Chondrocyte (in vitro differentiated cells): ENCODE results near the gene MEF2D. TPM values are rescaled to one million over a fixed set of nuclear protein-coding genes. Genes with fewer than 3 reads are reported as not detected.

ENCODE experiments used
- DNase-seq: peaks from one replicate; pipeline ENCODE4 v3.0.0; 2021; ENCODE audit warnings: mixed read lengths, low spot score
- H3K27ac Mint-ChIP-seq: one replicate; pipeline ENCODE4 v1.8.0; 2021; ENCODE audit warnings: mild to moderate bottlenecking, moderate library complexity, mixed read lengths; ENCODE audit not compliant: unreplicated experiment
- H3K27me3 Mint-ChIP-seq: 2 replicates; pipeline ENCODE4 v1.8.0; 2021; ENCODE audit warnings: low read depth, mixed read lengths
- H3K36me3 Mint-ChIP-seq: 2 replicates; pipeline ENCODE4 v1.8.0; 2021; ENCODE audit warnings: low read depth, mixed read lengths
- H3K4me1 Mint-ChIP-seq: 2 replicates; pipeline ENCODE4 v1.8.0; 2021; ENCODE audit warnings: low read depth, mild to moderate bottlenecking, mixed read lengths
- H3K4me3 Mint-ChIP-seq: one replicate; pipeline ENCODE4 v1.8.0; 2021; ENCODE audit warnings: mild to moderate bottlenecking, moderate library complexity, mixed read lengths; ENCODE audit not compliant: unreplicated experiment
- H3K9me3 Mint-ChIP-seq: 2 replicates; pipeline ENCODE4 v1.8.0; 2021; ENCODE audit warnings: low read depth, mixed read lengths
- total RNA-seq: library from RNA; stranded (reverse); gene quantifications from 3 replicates; pipeline ENCODE4 v1.2.1, GENCODE V29; 2021
- TF ChIP-seq, protein P1 (sequence below): fragments of 200-600 bp; sonication (generic); IDR thresholded peaks from 2 replicates; pipeline ENCODE4 v1.5.0; 2021; ENCODE audit warnings: antibody characterized with exemption, mild to moderate bottlenecking, moderate library complexity

Gene MEF2D
- total RNA-seq, 1 donor from 2014 or later: 62.0 TPM

DNA sequence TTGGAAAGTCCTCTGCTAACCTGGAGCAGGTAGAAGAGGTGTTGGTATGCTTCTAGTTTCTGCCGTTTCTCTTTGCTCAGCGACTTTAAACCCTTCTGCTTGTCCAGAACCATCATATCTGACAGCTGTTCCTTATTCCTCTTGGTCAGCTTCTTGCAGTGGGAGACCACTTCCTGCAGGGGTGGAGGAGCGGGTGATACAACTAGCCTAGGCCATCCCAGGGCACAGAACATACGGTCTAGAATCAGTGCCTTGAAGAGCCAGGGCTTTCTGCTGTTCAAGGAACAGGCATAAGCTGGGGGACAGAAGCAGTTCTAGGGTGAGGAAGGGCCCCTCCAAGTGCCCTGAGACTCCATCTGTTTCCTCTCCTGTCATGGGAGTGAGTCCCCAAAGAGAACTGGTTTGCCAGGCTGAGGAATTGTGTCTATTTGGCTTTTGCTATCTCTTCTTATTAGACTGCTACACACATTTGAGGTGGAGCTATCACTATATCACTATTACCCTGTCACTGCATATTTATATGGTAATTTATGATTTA is 39.3 kb upstream of the MEF2D start:
- Mint-ChIP-seq H3K27me3 (no peaks in the 10 kb centered on the region), H3K4me1 (no peaks in the 10 kb centered on the region), H3K9me3 (no peaks in the 10 kb centered on the region), H3K36me3 (peaks cover 6% of the 10 kb centered on the region), H3K27ac (no peak overlapping the region), H3K4me3 (no peak overlapping the region)
- TF ChIP-seq, protein P1, sequence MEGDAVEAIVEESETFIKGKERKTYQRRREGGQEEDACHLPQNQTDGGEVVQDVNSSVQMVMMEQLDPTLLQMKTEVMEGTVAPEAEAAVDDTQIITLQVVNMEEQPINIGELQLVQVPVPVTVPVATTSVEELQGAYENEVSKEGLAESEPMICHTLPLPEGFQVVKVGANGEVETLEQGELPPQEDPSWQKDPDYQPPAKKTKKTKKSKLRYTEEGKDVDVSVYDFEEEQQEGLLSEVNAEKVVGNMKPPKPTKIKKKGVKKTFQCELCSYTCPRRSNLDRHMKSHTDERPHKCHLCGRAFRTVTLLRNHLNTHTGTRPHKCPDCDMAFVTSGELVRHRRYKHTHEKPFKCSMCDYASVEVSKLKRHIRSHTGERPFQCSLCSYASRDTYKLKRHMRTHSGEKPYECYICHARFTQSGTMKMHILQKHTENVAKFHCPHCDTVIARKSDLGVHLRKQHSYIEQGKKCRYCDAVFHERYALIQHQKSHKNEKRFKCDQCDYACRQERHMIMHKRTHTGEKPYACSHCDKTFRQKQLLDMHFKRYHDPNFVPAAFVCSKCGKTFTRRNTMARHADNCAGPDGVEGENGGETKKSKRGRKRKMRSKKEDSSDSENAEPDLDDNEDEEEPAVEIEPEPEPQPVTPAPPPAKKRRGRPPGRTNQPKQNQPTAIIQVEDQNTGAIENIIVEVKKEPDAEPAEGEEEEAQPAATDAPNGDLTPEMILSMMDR: no peak
- DNase-seq: no peak

DNA sequence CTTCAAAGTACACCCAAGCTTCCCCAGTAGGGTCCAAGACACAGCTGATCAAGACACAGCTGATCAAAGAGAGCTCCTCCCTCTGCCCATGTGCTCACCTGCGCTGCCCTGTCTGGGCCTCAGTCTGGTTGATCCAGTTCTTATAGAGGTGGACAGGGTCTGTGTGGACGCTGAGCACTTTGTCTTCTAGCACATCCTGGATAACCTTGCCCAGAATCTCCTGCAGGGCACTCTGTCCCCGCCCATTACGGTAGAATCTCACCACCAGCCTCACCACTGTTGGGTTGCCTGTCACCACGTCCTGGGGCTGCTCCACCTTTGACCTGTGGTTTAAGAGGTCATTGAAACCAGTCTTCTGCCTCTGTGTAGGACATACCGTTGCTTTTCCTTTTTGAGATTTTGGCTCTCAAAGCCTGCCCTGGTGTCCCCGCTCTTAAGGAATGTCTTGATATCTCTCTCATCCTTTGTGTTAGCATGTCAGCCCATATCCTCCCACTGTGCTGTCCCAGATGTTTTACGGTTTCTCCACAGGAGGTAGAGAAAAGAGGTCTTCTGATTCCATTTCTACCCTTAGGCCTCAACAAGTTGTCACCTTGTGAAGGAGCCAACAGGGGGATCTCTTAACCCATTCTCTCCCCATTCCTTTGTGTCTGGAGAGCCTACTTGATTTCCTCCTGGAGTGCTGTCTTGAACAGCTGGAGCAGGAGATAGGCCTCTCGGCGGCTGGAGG is 38.3 kb upstream of the MEF2D start:
- H3K27me3 Mint-ChIP-seq: no peaks in the 10 kb centered on the region
- TF ChIP-seq, protein P1: no peak
- H3K4me1 Mint-ChIP-seq: no peaks in the 10 kb centered on the region
- no peaks in the 10 kb centered on the region for H3K9me3 Mint-ChIP-seq
- peak; percentile 41 for DNase-seq
- no peak overlapping the region for H3K27ac Mint-ChIP-seq
- peaks cover 6% of the 10 kb centered on the region for H3K36me3 Mint-ChIP-seq
- no peak overlapping the region for H3K4me3 Mint-ChIP-seq

DNA sequence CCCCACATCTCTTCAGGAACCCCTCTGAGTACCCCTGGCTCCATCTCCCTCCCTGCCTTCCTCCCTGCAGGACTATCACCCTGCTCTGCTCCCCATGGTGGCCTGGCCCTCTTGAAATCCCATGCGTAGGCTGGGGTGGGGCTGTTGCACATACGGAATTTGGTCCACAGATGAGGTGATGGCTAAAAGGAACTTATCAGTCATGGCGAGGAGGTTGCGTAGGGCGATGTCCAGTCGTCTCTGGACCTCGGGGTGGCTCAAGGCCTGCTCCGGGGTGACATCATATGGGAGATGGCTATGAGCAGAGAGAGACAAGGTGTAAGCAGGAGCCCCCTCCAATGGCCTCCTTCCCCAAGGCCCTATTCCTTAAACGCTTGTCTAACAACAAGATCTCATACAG is 36.5 kb upstream of the MEF2D start:
- H3K4me1 Mint-ChIP-seq: no peaks in the 10 kb centered on the region
- no peak overlapping the region for H3K4me3 Mint-ChIP-seq
- no peak overlapping the region for H3K27ac Mint-ChIP-seq
- TF ChIP-seq, protein P1: no peak
- no peaks in the 10 kb centered on the region for H3K27me3 Mint-ChIP-seq
- DNase-seq: no peak
- no peaks in the 10 kb centered on the region for H3K9me3 Mint-ChIP-seq
- peaks cover 5% of the 10 kb centered on the region for H3K36me3 Mint-ChIP-seq

DNA sequence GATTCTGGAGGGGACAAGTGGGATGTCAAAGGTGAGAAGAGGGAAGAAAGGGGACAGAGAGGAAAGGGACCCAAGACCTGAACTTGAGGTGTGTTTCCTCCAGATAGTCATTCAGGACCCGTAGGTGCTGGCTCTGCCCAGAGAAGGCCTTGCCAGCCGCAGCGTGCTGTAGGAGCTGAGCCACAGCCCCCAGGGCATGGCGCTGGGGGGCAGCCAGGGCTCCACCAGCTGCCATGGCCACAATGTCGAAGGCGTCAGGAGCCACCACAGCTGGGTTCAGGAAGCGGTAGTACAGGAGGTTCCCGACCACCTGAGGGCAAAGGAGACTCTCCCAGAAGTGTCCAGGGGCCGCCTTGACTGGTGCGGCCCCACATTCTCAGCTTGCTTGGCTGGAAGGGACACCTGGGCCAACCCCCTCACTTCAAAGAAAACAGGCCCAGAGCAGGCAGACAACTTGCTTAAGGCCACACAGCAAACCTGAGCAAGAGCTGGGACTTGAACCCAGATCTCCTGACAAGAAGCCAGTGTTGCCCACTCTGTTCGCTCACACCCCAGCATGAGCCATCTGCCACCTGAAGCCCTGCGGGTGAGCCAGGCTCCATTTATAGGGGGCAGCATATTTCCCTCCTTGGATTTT is 34.0 kb upstream of the MEF2D start:
- no peaks in the 10 kb centered on the region for H3K4me1 Mint-ChIP-seq
- peak; percentile 67 for DNase-seq

DNA sequence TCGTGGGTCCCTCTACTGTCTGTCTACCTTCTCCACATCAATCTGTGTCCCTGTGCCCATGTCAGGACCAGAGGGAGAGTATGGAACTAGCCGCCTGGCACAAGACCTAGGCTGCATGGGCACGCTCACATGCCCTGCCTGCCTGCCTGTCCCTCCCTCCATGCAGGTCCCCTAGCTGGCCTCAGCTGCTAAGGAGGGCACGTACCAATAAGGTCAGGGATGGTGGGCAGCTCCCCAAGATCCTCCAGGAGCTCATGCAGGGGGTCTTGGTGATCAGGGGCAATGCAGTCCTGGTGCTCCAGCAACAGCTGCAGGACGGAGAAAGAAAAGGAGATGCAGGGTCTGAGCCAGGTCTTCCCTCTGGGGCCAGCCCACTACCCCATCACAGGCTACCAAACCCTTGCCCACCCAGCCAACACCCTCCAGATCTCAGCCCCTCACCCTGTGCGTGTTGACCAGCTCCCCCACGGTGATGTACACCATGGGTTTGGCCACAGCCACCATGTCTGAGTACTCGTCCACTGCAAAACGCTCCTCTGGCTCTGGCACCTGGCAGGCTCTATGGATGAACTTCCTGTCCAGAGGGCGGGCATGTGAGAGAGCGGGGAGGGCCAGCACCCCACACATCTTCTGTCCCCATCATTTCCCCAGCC is 33.1 kb upstream of the MEF2D start:
- TF ChIP-seq, protein P1: no peak
- DNase-seq: peak; percentile 75
- H3K27me3 Mint-ChIP-seq: no peaks in the 10 kb centered on the region
- H3K36me3 Mint-ChIP-seq: peaks cover 2% of the 10 kb centered on the region
- H3K4me1 Mint-ChIP-seq: no peaks in the 10 kb centered on the region
- no peak overlapping the region for H3K27ac Mint-ChIP-seq
- no peak overlapping the region for H3K4me3 Mint-ChIP-seq
- H3K9me3 Mint-ChIP-seq: no peaks in the 10 kb centered on the region

More for the DNA sequence above, 34.0 kb upstream of the MEF2D start:
- H3K27ac Mint-ChIP-seq: no peak overlapping the region
- H3K27me3 Mint-ChIP-seq: no peaks in the 10 kb centered on the region
- H3K9me3 Mint-ChIP-seq: no peaks in the 10 kb centered on the region
- H3K36me3 Mint-ChIP-seq: peaks cover 2% of the 10 kb centered on the region
- no peak overlapping the region for H3K4me3 Mint-ChIP-seq
- TF ChIP-seq, protein P1: no peak
